Measurements from ENCODE around the gene COMMD1.
"Not testable (repeated sequence)": the region's sequence is repeated elsewhere in the genome, so short reads cannot be mapped to it uniquely, and the experiment has no call there.

Gene COMMD1

GRCh38 chr2:62032096-62032495 is 126.6 kb downstream of the COMMD1 start:
- no peak for DNase-seq

GRCh38 chr2:62034715-62035114 is 129.2 kb downstream of the COMMD1 start:
- no peak for DNase-seq

GRCh38 chr2:62036229-62036628 is 130.8 kb downstream of the COMMD1 start:
- DNase-seq: no peak

- DNase-seq: no peak
These were observed 131.3 kb downstream of the COMMD1 start for GRCh38 chr2:62036761-62037250.

- peak; percentile 40 for DNase-seq
These were observed 133.7 kb downstream of the COMMD1 start for GRCh38 chr2:62038975-62039771.

GRCh38 chr2:62040926-62041325 is 135.5 kb downstream of the COMMD1 start:
- no peak for DNase-seq

- not testable (repeated sequence) for DNase-seq
These were observed 136.4 kb downstream of the COMMD1 start for GRCh38 chr2:62041701-62042385.

- no peak for DNase-seq
These were observed 136.9 kb downstream of the COMMD1 start for GRCh38 chr2:62042400-62042799.

- DNase-seq: no peak
These were observed 137.5 kb downstream of the COMMD1 start for GRCh38 chr2:62042944-62043343.

GRCh38 chr2:62045017-62045543 is 139.6 kb downstream of the COMMD1 start:
- DNase-seq: no peak

GRCh38 chr2:62046141-62046540 is 140.7 kb downstream of the COMMD1 start:
- DNase-seq: no peak

- no peak for DNase-seq
These were observed 145.1 kb downstream of the COMMD1 start for GRCh38 chr2:62050456-62051045.

- DNase-seq: no peak
These were observed 148.7 kb downstream of the COMMD1 start for GRCh38 chr2:62054029-62054791.

GRCh38 chr2:62054916-62055450 is 149.5 kb downstream of the COMMD1 start:
- no peak for DNase-seq

GRCh38 chr2:62055724-62056336 is 150.4 kb downstream of the COMMD1 start:
- no peak for DNase-seq

- DNase-seq: no peak
These were observed 150.9 kb downstream of the COMMD1 start for GRCh38 chr2:62056341-62056740.

GRCh38 chr2:62065243-62065642 is 159.8 kb downstream of the COMMD1 start:
- DNase-seq: no peak

GRCh38 chr2:62071126-62071598 is 165.7 kb downstream of the COMMD1 start:
- no peak for DNase-seq

GRCh38 chr2:62071760-62072680 is 166.5 kb downstream of the COMMD1 start:
- no peak for DNase-seq

- no peak for DNase-seq
These were observed 168.8 kb downstream of the COMMD1 start for GRCh38 chr2:62074233-62074632.

All from stimulated activated CD4-positive, alpha-beta T cell treated with anti-CD3 and anti-CD28 coated beads, Interleukin-15, amount 100 ng/mL, for 24 hours (primary cell).